Choroid plexus epithelial cell (primary cell): ENCODE measurements around the gene FAM20A.

ENCODE experiments used
- DNase-seq: peaks from one replicate; pipeline ENCODE4 v3.0.0-alpha.2; 2010; ENCODE audit warnings: low read depth
- H3K4me3 ChIP-seq: 2 replicates; pipeline ENCODE4 v1.5.1; 2011; ENCODE audit warnings: low read depth, mild to moderate bottlenecking, control low read depth, low read length, moderate library complexity
- CTCF ChIP-seq: conservative IDR thresholded peaks from 2 replicates; pipeline ENCODE4 v1.5.1; 2011; ENCODE audit warnings: low read depth, mild to moderate bottlenecking, control low read depth, inconsistent platforms, low read length, moderate library complexity

Gene FAM20A

GRCh38 chr17:68576137-68576536 is 25.0 kb downstream of the FAM20A start:
- TF ChIP-seq CTCF, result no peak
- DNase-seq, result no peak
- no peak overlapping the region for H3K4me3 ChIP-seq

- no peak for TF ChIP-seq CTCF
- no peak for DNase-seq
- no peak overlapping the region for H3K4me3 ChIP-seq
Measured at GRCh38 chr17:68573338-68573737, 27.8 kb downstream of the FAM20A start.

GRCh38 chr17:68572138-68572842 is 28.9 kb downstream of the FAM20A start:
- no peak overlapping the region for H3K4me3 ChIP-seq
- no peak for TF ChIP-seq CTCF
- DNase-seq, result no peak

GRCh38 chr17:68570526-68570925 is 30.6 kb downstream of the FAM20A start:
- no peak overlapping the region for H3K4me3 ChIP-seq
- no peak for TF ChIP-seq CTCF
- no peak for DNase-seq

- no peak for DNase-seq
- no peak overlapping the region for H3K4me3 ChIP-seq
- no peak for TF ChIP-seq CTCF
Measured at GRCh38 chr17:68569346-68569745, 31.8 kb downstream of the FAM20A start.

GRCh38 chr17:68568581-68568980 is 32.6 kb downstream of the FAM20A start:
- no peak for TF ChIP-seq CTCF
- DNase-seq, result no peak

GRCh38 chr17:68567581-68567980 is 33.6 kb downstream of the FAM20A start:
- TF ChIP-seq CTCF, result no peak
- DNase-seq, result no peak
- no peak overlapping the region for H3K4me3 ChIP-seq

More at GRCh38 chr17:68568581-68568980, 32.6 kb downstream of the FAM20A start:
- H3K4me3 ChIP-seq, result no peak overlapping the region
